CD14-positive monocyte (primary cell): Measurements from ENCODE around the gene MDM4. TPM values are rescaled to one million over a fixed set of nuclear protein-coding genes. Genes with fewer than 3 reads are reported as not detected.

Source experiments
- DNase-seq, 3 donors: peaks; one replicate each; pipeline ENCODE4 v3.0.0-alpha.2; 2011 to 2022
- H2AFZ ChIP-seq: 2 replicates; pipeline ENCODE4 v1.6.0; 2012; ENCODE audit warnings: mild to moderate bottlenecking, low read depth, low read length, inconsistent platforms; ENCODE audit not compliant: insufficient read depth, poor library complexity, severe bottlenecking
- H3K27ac ChIP-seq, 2 donors: 1 replicate in 1 of 2; 2 replicates in 1 of 2; pipeline ENCODE4 v1.5.1; 2012 to 2013; ENCODE audit warnings: low read length in 2 of 2, control low read depth in 1 of 2, inconsistent platforms in 1 of 2, low read depth in 1 of 2, mild to moderate bottlenecking in 1 of 2
- H3K27me3 ChIP-seq, 2 donors: one replicate each; pipeline versions ENCODE4 v1.6.0 to v1.6.1; 2011 to 2013; ENCODE audit warnings: low read length in 2 of 2; ENCODE audit not compliant: control insufficient read depth in 2 of 2, insufficient read depth in 2 of 2
- H3K36me3 ChIP-seq, 2 donors: replicated peaks in 1 of 2; 1 replicate in 1 of 2; 2 replicates in 1 of 2; pipeline versions ENCODE4 v1.5.1 to v1.6.1; 2012 to 2013; ENCODE audit warnings: low read length in 2 of 2, control low read depth in 1 of 2, inconsistent platforms in 1 of 2, mild to moderate bottlenecking in 1 of 2; ENCODE audit not compliant: insufficient read depth in 2 of 2, control insufficient read depth in 1 of 2
- H3K4me1 ChIP-seq, 2 donors: 1 replicate in 1 of 2; 2 replicates in 1 of 2; pipeline versions ENCODE4 v1.5.1 to v1.6.1; 2012 to 2013; ENCODE audit warnings: low read length in 2 of 2, control low read depth in 1 of 2, inconsistent platforms in 1 of 2, mild to moderate bottlenecking in 1 of 2, moderate library complexity in 1 of 2; ENCODE audit not compliant: insufficient read depth in 2 of 2, control insufficient read depth in 1 of 2
- H3K4me2 ChIP-seq: replicated peaks from 2 replicates; pipeline ENCODE3; 2012; ENCODE audit warnings: low read length, moderate library complexity, mild to moderate bottlenecking; ENCODE audit not compliant: poor library complexity, severe bottlenecking; ENCODE audit errors: extremely low read depth
- H3K4me3 ChIP-seq, 3 experiments: fragments of 200-600 bp in 1 of 3; sonication (generic) in 1 of 3; replicated peaks in 1 of 3; 1 replicate in 2 of 3; 2 replicates in 1 of 3; pipeline ENCODE4 v1.5.1; 2011 to 2013; ENCODE audit warnings: low read length in 3 of 3, mild to moderate bottlenecking in 3 of 3, control low read depth in 2 of 3, low read depth in 2 of 3, inconsistent platforms in 1 of 3, moderate library complexity in 1 of 3
- H3K79me2 ChIP-seq: 2 replicates; pipeline ENCODE4 v1.6.0; 2012; ENCODE audit warnings: mild to moderate bottlenecking, control low read depth, inconsistent platforms, low read length, moderate library complexity; ENCODE audit not compliant: insufficient read depth
- H3K9ac ChIP-seq: 2 replicates; pipeline ENCODE4 v1.6.0; 2017; ENCODE audit warnings: low read length, mild to moderate bottlenecking; ENCODE audit not compliant: insufficient read depth, poor library complexity, severe bottlenecking
- H3K9me3 ChIP-seq, 2 donors: replicated peaks in 1 of 2; 1 replicate in 1 of 2; 2 replicates in 1 of 2; pipeline versions ENCODE4 v1.5.1 to v1.6.1; 2012 to 2013; ENCODE audit warnings: low read length in 2 of 2, control low read depth in 1 of 2; ENCODE audit not compliant: control insufficient read depth in 1 of 2, insufficient read depth in 1 of 2
- H4K20me1 ChIP-seq: 2 replicates; pipeline ENCODE4 v1.6.0; 2012; ENCODE audit warnings: mild to moderate bottlenecking, low read length, control low read depth, moderate library complexity; ENCODE audit not compliant: insufficient read depth
- H3K27ac Mint-ChIP-seq, 7 donors: one replicate each; pipeline ENCODE4 v1.8.0; 2020; ENCODE audit warnings: mild to moderate bottlenecking in 7 of 7, mixed read lengths in 7 of 7, moderate library complexity in 6 of 7, inconsistent platforms in 2 of 7
- H3K27me3 Mint-ChIP-seq, 3 donors: one replicate each; pipeline ENCODE4 v1.8.0; 2021 to 2022; ENCODE audit warnings: low read depth in 3 of 3, mild to moderate bottlenecking in 3 of 3, mixed read lengths in 3 of 3, moderate library complexity in 3 of 3, inconsistent platforms in 1 of 3
- H3K36me3 Mint-ChIP-seq, 2 donors: one replicate each; pipeline ENCODE4 v1.8.0; 2020; ENCODE audit warnings: mixed read lengths in 2 of 2, inconsistent platforms in 1 of 2, mild to moderate bottlenecking in 1 of 2
- H3K4me1 Mint-ChIP-seq: one replicate; pipeline ENCODE4 v1.8.0; 2020; ENCODE audit warnings: mild to moderate bottlenecking, mixed read lengths
- H3K4me3 Mint-ChIP-seq, 2 donors: one replicate each; pipeline ENCODE4 v1.8.0; 2020; ENCODE audit warnings: mild to moderate bottlenecking in 2 of 2, mixed read lengths in 2 of 2, moderate library complexity in 1 of 2
- H3K9me3 Mint-ChIP-seq, 7 donors: one replicate each; pipeline ENCODE4 v1.8.0; 2020 to 2022; ENCODE audit warnings: mixed read lengths in 7 of 7, mild to moderate bottlenecking in 6 of 7, moderate library complexity in 6 of 7, inconsistent platforms in 2 of 7
- CTCF ChIP-seq: fragments of 200-600 bp; IDR thresholded peaks from one replicate; pipeline ENCODE4 v1.8.0; 2022; ENCODE audit warnings: antibody characterized with exemption, mild to moderate bottlenecking
- WGBS: methylation state at CpG from one replicate; pipeline ENCODE4 v1.1.5; 2013; ENCODE audit warnings: missing lambda C conversion rate; ENCODE audit not compliant: insufficient coverage; 5-methylcytosine and 5-hydroxymethylcytosine counted together
- intact Hi-C, 2 donors: fragments of 100-400 bp; cut with micrococcal nuclease; formaldehyde crosslinking; loops; one replicate each; pipeline versions ENCODE4 v1.15.0 to v1.15.1; 2023
- polyA plus RNA-seq, 3 donors: library from polyadenylated mRNA; depleted of rRNA in 1 of 3; unstranded in 2 of 3; stranded (reverse) in 1 of 3; fragments of 300-500 nt in 2 of 3; fragments of >200 nt in 1 of 3; fragmentation: Illumina TruSeq in 2 of 3; gene quantifications; 1 replicate in 2 of 3; 2 replicates in 1 of 3; pipeline ENCODE4 v1.2.3, GENCODE V29; 2012 to 2021

MDM4 gene
- polyA plus RNA-seq, 3 donors: 7.8 to 37.0 (median 10.2) TPM

- Mint-ChIP-seq H3K9me3 (peaks cover 0 to 3% (median 0%) of the 10 kb centered on the region in 7 donors), H3K27ac (peak overlapping the region in 4 of 7 donors; percentile 27 to 80 (median 64)), H3K27me3 (peaks cover 28 to 33% (median 31%) of the 10 kb centered on the region in 3 donors), H3K36me3 (peaks cover 3 to 9% of the 10 kb centered on the region in 2 donors), H3K4me3 (peak overlapping the region; percentile 90 to 98), H3K4me1 (peaks cover 35% of the 10 kb centered on the region)
- Histone ChIP-seq H3K4me3 (peak overlapping the region; percentile 55 to 93 (median 78)), H3K79me2 (no peaks in the 10 kb centered on the region), H3K9ac (peak overlapping the region; percentile 67), H3K4me1 (peaks cover 23 to 27% of the 10 kb centered on the region in 2 donors), H4K20me1 (no peaks in the 10 kb centered on the region), H3K27me3 (peaks cover 9 to 11% of the 10 kb centered on the region in 2 donors), H3K36me3 (no peaks in the 10 kb centered on the region), H2AFZ (peak overlapping the region; percentile 97), H3K27ac (no peak overlapping the region), H3K9me3 (no peaks in the 10 kb centered on the region), H3K4me2 (peak overlapping the region; percentile 99)
- intact Hi-C loops: no loop called here
- under 1% methylated on average over 9 of the region's 15 CpGs for WGBS
- no peak for TF ChIP-seq CTCF
- peak in 1 of 3 donors; percentile 10 for DNase-seq
These were observed 22.8 kb upstream of the MDM4 start for GRCh38 chr1:204493145-204493983.

GRCh38 chr1:204493984-204494280, 22.3 kb upstream of the MDM4 start:
- intact Hi-C loops: no loop called here
- no peak for TF ChIP-seq CTCF
- peak overlapping the region in 1 of 2 donors; percentile 64 for H3K27ac ChIP-seq
- H3K4me3 ChIP-seq: peak overlapping the region; percentile 55 to 93 (median 78)
- DNase-seq: peak in 1 of 3 donors; percentile 6
- Mint-ChIP-seq H3K27ac (peak overlapping the region in 6 of 7 donors; percentile 27 to 80 (median 59)), H3K4me1 (peaks cover 40% of the 10 kb centered on the region), H3K36me3 (peaks cover 3 to 9% of the 10 kb centered on the region in 2 donors), H3K9me3 (peaks cover 0 to 3% (median 0%) of the 10 kb centered on the region in 7 donors), H3K4me3 (peak overlapping the region; percentile 90 to 98), H3K27me3 (peaks cover 28 to 33% (median 33%) of the 10 kb centered on the region in 3 donors)
- peak overlapping the region; percentile 67 for H3K9ac ChIP-seq
- no peaks in the 10 kb centered on the region for H4K20me1 ChIP-seq
- peaks cover 26 to 32% of the 10 kb centered on the region in 2 donors for H3K4me1 ChIP-seq
- no peaks in the 10 kb centered on the region for H3K9me3 ChIP-seq
- 0% methylated on average over 12 of the region's 14 CpGs for WGBS
- peaks cover 9 to 11% of the 10 kb centered on the region in 2 donors for H3K27me3 ChIP-seq
- peak overlapping the region; percentile 97 for H2AFZ ChIP-seq
- H3K4me2 ChIP-seq: peak overlapping the region; percentile 99
- no peaks in the 10 kb centered on the region for H3K79me2 ChIP-seq
- no peaks in the 10 kb centered on the region for H3K36me3 ChIP-seq
